ENCODE data around the gene USP53.
A peak's percentile ranks its signal among the peaks of the same experiment; 100 is the strongest.
"Not testable (repeated sequence)": the region's sequence is repeated elsewhere in the genome, so short reads cannot be mapped to it uniquely, and the experiment has no call there.

The USP53 gene

GRCh38 chr4:119315036-119315435 lies 102.5 kb downstream of the USP53 start:
- DNase-seq = no peak
- Histone ChIP-seq H3K27me3 (replicated peaks) (no peaks in the 10 kb centered on the region), H3K36me3 (replicated peaks) (no peaks in the 10 kb centered on the region), H3K4me3 (ENCODE audit: low read depth, low read length) (no peak overlapping the region), H3K27ac (no peak overlapping the region)
- no peak for TF ChIP-seq CTCF (IDR thresholded peaks at IDR 0.05; ENCODE audit: low read depth, low read length, missing control alignments)
- in situ Hi-C loops (cut with HindIII; ENCODE audit: low pct_ligation_motif_present, low sequenced_read_pairs) = no loop called here

GRCh38 chr4:119317990-119318389 lies 105.5 kb downstream of the USP53 start:
- H3K27me3 ChIP-seq (replicated peaks) = no peaks in the 10 kb centered on the region
- no peak overlapping the region for H3K27ac ChIP-seq
- no peak for DNase-seq
- in situ Hi-C loops (cut with HindIII; ENCODE audit: low pct_ligation_motif_present, low sequenced_read_pairs) = no loop called here
- no peaks in the 10 kb centered on the region for H3K36me3 ChIP-seq (replicated peaks)
- no peak overlapping the region for H3K4me3 ChIP-seq (ENCODE audit: low read depth, low read length)
- TF ChIP-seq CTCF (IDR thresholded peaks at IDR 0.05; ENCODE audit: low read depth, low read length, missing control alignments) = no peak

GRCh38 chr4:119321921-119322687 lies 109.6 kb downstream of the USP53 start, which contains the start of gene FABP2:
FABP2 (minus strand) TSS chr4:119322138; CDS start chr4:119322102, 36 bp downstream.
- Histone ChIP-seq H3K27ac (no peak within 1 kb of the TSS), H3K27me3 (replicated peaks) (no peaks in the 10 kb centered on the region), H3K4me3 (ENCODE audit: low read depth, low read length) (no peak within 1 kb of the TSS), H3K36me3 (replicated peaks) (no peaks in the 10 kb centered on the region)
- DNase-seq = no peak
- in situ Hi-C loops (cut with HindIII; ENCODE audit: low pct_ligation_motif_present, low sequenced_read_pairs) = no loop called here
- no peak for TF ChIP-seq CTCF (IDR thresholded peaks at IDR 0.05; ENCODE audit: low read depth, low read length, missing control alignments)

- Histone ChIP-seq H3K4me3 (ENCODE audit: low read depth, low read length) (no peak overlapping the region), H3K27me3 (replicated peaks) (no peaks in the 10 kb centered on the region), H3K36me3 (replicated peaks) (no peaks in the 10 kb centered on the region), H3K27ac (no peak overlapping the region)
- in situ Hi-C loops (cut with HindIII; ENCODE audit: low pct_ligation_motif_present, low sequenced_read_pairs) = no loop called here
- TF ChIP-seq CTCF (IDR thresholded peaks at IDR 0.05; ENCODE audit: low read depth, low read length, missing control alignments) = no peak
- no peak for DNase-seq
Observed at GRCh38 chr4:119328695-119329094, 116.2 kb downstream of the USP53 start.

GRCh38 chr4:119329835-119330620 lies 117.5 kb downstream of the USP53 start:
- DNase-seq = peak; percentile 6
- H3K36me3 ChIP-seq (replicated peaks) = no peaks in the 10 kb centered on the region
- no peak for TF ChIP-seq CTCF (IDR thresholded peaks at IDR 0.05; ENCODE audit: low read depth, low read length, missing control alignments)
- H3K4me3 ChIP-seq (ENCODE audit: low read depth, low read length) = no peak overlapping the region
- no peaks in the 10 kb centered on the region for H3K27me3 ChIP-seq (replicated peaks)
- in situ Hi-C loops (cut with HindIII; ENCODE audit: low pct_ligation_motif_present, low sequenced_read_pairs) = no loop called here
- H3K27ac ChIP-seq = no peak overlapping the region

- H3K27ac ChIP-seq; DNase-seq; H3K36me3 ChIP-seq (replicated peaks); H3K4me3 ChIP-seq (ENCODE audit: low read depth, low read length); H3K27me3 ChIP-seq (replicated peaks); in situ Hi-C loops (cut with HindIII; ENCODE audit: low pct_ligation_motif_present, low sequenced_read_pairs): not testable (repeated sequence)
Observed at GRCh38 chr4:119336332-119336979, 123.9 kb downstream of the USP53 start.

Data from brain microvascular endothelial cell (primary cell).